ENCODE results near the gene IQCE.
A peak's percentile ranks its signal among the peaks of the same experiment; 100 is the strongest.
"Not testable (repeated sequence)": the region's sequence is repeated elsewhere in the genome, so short reads cannot be mapped to it uniquely, and the experiment has no call there.

The IQCE gene

GRCh38 chr7:2554661-2555111, 4.1 kb upstream of the IQCE start:
- no peak for DNase-seq

- peak; percentile 91 for DNase-seq
Measured at GRCh38 chr7:2555121-2556052, 3.4 kb upstream of the IQCE start, which contains the start of gene BRAT1. TSS of gene BRAT1 (minus strand) at chr7:2555524. CDS start at chr7:2554431, 1,093 bp downstream.

- no peak for DNase-seq
Measured at GRCh38 chr7:2559283-2559950, 638 bp downstream of the IQCE start.

- not testable (repeated sequence) for DNase-seq
Measured at GRCh38 chr7:2563955-2564354, 5.2 kb downstream of the IQCE start.

- no peak for DNase-seq
Measured at GRCh38 chr7:2564970-2565540, 6.3 kb downstream of the IQCE start.

GRCh38 chr7:2566348-2566889, 7.6 kb downstream of the IQCE start:
- DNase-seq, result no peak

GRCh38 chr7:2566890-2567678, 8.3 kb downstream of the IQCE start:
- DNase-seq, result no peak

- DNase-seq, result no peak
Measured at GRCh38 chr7:2567679-2568278, 9.0 kb downstream of the IQCE start.

GRCh38 chr7:2568521-2569223, 9.9 kb downstream of the IQCE start:
- no peak for DNase-seq

- no peak for DNase-seq
Measured at GRCh38 chr7:2569421-2569820, 10.6 kb downstream of the IQCE start.

GRCh38 chr7:2570021-2570420, 11.2 kb downstream of the IQCE start:
- no peak for DNase-seq

- no peak for DNase-seq
Measured at GRCh38 chr7:2571409-2571808, 12.6 kb downstream of the IQCE start.

- DNase-seq, result no peak
Measured at GRCh38 chr7:2572101-2572842, 13.5 kb downstream of the IQCE start.

- DNase-seq, result no peak
Measured at GRCh38 chr7:2573761-2574160, 15.0 kb downstream of the IQCE start.

GRCh38 chr7:2575046-2575732, 16.4 kb downstream of the IQCE start:
- no peak for DNase-seq

GRCh38 chr7:2575733-2576340, 17.1 kb downstream of the IQCE start:
- no peak for DNase-seq

GRCh38 chr7:2576742-2577491, 18.1 kb downstream of the IQCE start:
- DNase-seq, result no peak

GRCh38 chr7:2577914-2578680, 19.3 kb downstream of the IQCE start:
- no peak for DNase-seq
